Bone marrow (tissue), 2 donors: ENCODE measurements around the gene DAPK1.
"Not testable (repeated sequence)": the region's sequence is repeated elsewhere in the genome, so short reads cannot be mapped to it uniquely, and the experiment has no call there.

Experiments used
- DNase-seq, 2 donors: peaks; one replicate each; lab custom pipeline; 2025; lab: John Stamatoyannopoulos, UW

Gene DAPK1

DNA sequence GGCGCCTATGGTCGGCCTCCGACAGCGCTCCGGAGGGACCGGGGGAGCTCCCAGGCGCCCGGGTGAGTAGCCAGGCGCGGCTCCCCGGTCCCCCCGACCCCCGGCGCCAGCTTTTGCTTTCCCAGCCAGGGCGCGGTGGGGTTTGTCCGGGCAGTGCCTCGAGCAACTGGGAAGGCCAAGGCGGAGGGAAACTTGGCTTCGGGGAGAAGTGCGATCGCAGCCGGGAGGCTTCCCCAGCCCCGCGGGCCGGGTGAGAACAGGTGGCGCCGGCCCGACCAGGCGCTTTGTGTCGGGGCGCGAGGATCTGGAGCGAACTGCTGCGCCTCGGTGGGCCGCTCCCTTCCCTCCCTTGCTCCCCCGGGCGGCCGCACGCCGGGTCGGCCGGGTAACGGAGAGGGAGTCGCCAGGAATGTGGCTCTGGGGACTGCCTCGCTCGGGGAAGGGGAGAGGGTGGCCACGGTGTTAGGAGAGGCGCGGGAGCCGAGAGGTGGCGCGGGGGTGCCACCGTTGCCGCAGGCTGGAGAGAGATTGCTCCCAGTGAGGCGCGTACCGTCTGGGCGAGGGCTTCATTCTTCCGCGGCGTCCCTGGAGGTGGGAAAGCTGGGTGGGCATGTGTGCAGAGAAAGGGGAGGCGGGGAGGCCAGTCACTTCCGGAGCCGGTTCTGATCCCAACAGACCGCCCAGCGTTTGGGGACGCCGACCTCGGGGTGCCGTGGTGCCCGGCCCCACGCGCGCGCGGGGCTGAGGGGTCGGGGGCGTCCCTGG lies 561 bp downstream of the DAPK1 start:
- DNase-seq, result no peak

DNA sequence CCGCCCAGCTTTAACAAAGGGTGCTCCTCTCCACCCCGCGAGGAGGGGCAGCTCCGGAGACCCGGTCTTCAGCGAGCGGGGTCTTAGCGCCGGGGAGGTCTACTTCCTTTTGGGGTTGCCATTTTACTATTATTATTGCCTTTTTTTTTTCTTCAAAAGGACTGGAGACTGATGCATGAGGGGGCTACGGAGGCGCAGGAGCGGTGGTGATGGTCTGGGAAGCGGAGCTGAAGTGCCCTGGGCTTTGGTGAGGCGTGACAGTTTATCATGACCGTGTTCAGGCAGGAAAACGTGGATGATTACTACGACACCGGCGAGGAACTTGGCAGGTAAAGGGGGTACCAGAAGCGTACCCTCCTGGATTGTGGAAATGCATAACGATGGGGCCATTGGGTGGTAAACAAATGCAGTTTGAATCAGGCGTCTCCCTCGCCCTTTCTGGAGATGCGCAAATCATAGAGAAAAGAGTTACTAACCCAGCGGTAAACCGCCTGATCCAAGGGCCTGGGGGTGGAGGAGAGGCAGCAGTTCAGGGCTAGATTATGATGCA lies 1.2 kb downstream of the DAPK1 start:
- DNase-seq, result no peak

DNA sequence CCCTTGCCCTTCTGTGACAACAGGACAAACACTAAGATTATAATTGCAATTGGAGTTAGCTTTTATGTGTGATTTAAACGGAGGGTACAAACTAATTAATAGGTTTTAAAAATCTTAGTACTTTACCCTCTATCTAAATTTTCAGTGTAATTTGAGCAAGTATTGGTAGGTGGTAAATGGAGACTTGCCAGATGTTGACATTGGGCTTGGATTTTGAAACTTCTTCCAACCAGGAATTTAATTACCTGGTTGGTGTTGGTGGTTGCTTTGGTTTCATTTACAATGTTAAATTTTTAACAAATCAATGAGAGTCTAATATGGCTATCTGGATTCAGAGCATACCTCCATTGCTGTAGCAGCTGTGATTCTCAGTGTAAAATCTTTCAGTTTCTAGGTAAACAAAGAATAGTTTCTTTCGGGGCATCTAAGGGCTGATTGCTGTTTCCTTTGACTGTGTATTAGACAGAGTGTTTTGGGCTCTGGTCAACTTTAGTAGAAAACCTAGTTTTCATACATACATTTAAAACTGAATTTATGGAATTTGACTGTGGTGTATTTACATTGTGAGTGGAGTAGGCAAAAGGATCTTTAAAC lies 1.9 kb downstream of the DAPK1 start:
- no peak for DNase-seq

DNA sequence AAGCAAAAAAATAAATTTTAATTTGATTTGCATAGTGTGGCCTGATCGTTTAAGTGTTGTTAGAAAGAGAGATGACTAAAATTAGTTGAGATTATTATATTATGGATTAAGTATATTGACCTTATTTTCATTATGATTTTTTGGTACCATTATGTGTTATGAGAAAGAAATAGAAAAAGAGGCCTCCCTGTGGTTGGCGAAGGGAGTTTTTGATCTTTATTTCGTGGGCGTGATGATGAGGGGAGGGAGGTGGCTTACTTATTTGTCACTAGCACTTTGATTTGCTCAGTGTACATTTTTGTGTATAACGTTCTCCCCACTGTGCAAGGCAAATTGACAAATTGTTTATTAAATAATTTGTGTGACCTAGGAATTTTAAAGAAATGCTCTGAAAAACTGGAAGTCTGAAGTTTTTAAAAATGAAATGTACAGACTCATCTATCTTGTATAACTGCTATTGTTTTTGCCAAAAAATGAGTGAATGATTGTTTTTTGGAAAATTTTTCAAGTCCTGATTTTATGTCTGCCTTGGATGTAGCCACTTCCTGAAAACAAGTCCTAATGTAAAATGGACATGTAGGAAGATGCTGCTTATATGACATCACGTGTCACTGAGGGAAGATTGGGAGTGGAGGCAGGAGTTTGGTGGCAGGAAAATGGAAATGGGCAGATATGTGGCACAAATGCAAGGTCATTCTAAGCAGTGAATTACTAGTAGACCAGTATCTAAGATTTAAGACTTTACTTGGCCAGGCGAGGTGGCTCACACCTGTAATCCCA lies 3.0 kb downstream of the DAPK1 start:
- DNase-seq, result peak in 1 of 2 donors; percentile 20

DNA sequence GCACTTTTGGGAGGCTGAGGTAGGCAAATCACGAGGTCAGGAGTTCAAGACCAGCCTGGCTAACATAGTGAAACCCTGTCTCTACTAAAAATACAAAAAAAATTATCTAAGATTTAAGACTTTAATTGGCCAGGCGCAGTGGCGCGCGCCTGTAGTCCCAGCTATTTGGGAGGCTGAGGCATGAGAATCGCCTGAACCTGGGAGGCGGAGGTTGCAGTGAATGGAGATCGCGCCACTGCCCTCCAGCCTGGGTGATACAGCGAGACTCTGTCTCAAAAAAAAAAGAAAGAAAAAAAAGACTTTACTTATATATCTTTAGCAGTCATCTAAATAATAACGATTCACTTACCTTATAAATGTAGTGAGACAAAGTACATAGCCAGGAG lies 3.6 kb downstream of the DAPK1 start:
- DNase-seq, result not testable (repeated sequence)

DNA sequence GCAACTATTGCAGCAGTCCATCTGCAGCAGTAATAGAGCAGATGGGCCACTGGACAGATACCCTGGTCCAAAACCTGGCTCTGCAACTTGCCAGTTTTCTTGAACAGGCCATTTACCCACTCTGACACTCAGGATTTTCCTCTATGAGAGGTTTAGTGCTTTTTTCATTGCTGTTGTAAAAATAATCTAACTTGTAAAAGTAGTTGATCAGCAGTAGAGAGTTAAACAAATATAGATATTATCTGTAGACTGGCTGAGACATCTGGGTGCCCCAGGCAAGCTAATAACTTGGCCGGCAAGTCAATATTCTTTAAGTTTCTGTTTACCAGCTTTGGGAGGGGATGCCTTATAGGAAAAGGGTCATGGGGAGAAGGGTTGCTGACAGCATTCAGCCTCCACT lies 4.1 kb downstream of the DAPK1 start:
- no peak for DNase-seq

DNA sequence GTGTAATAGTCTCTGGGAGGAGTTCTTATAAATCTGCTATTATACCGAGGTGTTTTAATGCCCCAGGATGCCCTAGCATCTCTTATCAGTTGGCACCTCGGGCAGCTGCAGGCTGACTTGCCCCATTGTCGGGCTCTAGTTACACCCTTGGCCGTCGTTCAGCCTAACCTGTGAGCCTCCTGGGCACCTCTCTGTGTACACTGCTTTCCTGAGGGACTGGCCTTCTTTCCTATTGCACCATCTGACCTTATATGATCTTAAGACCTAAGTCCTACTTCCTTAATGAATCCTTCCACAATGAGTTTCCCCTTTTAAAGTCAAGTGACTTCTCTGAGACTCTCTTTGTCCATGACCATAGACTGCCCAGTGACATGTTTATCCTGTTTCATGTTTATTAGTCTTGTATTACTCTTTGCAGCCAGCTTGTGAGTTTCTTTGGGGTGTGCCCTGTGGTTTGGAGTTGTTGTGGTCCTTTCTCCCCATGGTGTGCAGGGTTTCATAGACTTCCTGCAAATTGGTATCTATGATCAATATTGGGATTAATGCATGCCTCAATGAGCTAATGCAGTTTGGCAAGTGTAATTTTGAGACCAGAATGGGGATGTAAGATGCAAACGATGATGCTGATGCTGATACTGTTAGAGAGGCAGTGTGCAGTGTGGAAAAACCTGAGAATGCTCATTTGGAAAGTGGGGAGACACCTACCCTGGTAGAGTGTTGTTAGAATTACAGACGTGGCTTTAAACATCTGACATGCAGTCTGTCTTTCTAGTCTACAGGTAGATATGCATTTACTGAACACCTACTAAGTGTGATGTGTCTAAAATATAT lies 4.9 kb downstream of the DAPK1 start:
- DNase-seq, result peak in 1 of 2 donors; percentile 14

DNA sequence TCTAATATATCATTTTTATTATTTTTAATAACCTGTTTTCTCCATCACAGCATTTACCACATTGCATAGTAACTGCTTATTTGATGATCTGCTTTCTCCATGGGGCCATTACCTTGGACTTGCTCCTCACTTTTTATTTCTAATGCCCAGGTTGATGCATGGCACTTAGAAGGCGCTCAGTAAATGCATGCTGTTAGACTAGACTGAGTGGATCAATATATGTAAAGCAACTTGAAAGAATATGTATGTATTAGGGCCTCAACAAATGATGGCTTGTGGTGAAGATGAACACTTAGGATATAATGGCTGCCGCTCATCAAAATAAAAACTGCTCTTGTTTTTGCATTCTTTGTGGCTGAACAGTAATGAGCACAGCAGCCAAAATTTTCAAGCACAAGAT lies 5.8 kb downstream of the DAPK1 start:
- no peak for DNase-seq

DNA sequence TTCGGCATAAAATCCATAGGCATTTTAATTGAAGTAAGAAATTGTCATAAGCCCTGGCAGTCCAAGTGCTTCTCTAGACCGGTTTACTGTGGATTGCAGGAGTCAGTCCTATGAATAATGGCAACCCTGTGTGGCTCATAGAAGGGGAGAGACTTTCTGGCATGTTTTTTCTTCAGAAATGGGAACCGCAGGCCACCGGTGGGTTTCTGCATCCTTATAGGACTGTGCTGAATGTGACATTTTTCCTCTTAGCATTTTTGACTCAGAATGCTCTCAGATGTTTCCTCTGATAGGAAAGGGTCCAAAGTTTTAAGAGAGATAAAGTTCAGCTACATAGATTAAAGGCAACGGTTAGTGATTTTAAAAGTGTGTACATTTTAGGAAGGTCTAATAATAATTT lies 6.3 kb downstream of the DAPK1 start:
- DNase-seq, result peak in 1 of 2 donors; percentile 81

DNA sequence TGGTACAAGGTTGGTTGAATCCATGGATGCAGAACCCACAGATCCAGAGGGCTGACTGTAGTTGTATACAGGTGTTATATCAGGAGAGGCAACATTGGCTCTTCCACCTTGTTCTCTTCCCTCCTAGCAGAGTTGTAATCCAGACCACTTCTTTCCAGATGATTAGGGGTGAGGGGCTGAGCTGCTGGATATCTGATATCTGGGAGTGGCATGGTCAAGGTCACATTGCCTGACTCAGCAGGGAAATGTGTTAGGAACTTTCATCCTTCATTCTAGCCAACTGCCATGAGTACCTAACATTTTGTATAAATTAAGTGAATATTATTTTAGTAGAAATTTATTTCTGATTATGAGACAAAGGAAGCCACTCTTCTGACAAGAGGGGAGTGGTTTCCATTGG lies 7.3 kb downstream of the DAPK1 start:
- DNase-seq, result no peak

DNA sequence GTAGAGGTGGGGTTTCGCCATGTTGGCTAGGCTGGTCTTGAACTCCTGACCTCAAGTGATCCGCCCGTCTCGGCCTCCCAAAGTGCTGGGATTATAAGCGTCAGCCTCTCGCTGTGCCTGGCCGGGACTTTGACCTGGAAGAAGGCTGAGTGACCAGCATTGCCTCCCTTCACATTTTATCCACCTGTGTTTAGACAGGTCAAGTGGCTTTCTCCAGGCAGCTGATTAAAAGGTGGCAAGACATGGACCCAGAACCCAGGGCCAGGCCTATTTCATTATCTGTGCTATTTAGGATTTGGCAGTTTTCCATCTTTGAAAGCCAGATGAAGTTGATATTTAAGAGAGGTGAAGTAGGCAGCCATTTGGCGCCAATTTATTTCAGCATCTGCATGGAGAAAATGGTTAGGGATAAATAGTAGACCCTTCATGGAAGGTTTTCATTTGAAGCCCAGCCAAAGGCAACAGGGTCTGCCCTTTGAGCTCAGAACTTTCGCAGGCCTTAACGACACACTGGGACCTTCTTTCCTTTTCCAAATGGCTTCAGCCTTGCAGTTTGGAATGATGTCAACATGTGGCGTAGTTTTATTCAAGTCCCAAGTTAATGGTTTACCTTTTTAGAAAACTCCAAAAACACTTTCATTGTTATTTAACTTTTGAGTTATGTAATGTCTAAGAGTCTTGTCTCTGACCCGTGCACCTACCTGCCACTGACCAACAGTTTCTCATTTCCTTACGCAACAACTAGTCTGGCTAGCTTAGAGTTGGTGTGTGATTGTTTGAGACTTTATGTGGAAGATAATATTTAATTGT lies 8.4 kb downstream of the DAPK1 start:
- DNase-seq, result no peak

DNA sequence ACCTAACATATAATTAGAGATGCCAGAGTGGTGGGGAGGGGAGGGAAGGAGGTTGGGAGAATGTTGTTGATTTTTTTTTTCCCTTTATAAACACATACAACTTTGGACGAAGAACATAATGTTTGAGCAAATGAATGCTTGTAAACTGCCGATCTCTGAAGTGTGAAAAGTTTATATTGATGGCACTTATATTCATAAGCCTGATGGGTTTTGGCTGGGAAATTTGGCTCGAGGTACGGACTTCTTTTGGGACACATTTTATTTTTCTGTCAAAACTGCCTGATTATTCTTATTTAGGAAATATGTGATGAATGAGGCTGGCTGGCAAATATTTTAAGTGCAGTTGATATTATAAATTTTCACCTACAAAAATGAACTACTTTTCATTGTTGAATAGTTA lies 9.9 kb downstream of the DAPK1 start:
- DNase-seq, result no peak

DNA sequence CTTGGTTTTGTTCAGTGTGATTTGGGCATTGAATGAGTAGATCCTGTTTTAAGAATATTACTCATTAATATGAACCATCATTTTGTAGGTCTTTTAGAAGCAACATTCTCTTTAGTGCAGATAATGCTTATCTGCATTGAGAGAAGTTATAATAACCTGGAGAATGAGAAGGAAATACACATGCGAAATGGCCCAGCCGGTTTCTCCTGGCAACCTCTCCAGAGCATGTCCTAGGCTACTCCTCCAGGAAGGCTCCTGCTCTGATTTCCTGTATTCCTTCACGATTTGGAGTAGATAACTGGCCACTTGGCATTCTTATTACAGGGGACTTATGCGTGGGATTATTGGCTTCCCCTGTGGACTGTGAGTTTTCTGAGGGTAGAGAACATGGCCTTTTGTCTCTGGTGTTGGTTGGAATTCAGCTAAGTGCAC lies 12.6 kb downstream of the DAPK1 start:
- no peak for DNase-seq

DNA sequence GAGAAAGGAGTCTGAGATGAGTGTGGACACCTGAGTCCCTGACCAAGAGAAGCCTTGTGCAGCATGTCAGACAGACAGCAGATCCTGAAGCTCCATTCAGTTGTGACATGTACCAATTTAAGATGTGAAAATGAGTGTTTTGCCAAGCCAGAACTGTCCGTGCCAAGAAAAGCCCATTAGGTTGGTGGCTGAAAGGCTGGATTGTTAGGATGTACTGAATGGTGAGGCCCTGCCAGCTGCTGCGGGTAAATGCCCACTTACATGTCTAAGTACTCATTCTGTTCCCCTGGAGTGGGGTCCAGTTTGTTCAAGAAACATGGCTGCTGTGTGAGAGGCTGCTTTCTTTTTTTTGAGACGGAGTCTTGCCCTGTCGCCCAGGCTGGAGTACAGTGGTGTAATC lies 14.6 kb downstream of the DAPK1 start:
- DNase-seq, result no peak

DNA sequence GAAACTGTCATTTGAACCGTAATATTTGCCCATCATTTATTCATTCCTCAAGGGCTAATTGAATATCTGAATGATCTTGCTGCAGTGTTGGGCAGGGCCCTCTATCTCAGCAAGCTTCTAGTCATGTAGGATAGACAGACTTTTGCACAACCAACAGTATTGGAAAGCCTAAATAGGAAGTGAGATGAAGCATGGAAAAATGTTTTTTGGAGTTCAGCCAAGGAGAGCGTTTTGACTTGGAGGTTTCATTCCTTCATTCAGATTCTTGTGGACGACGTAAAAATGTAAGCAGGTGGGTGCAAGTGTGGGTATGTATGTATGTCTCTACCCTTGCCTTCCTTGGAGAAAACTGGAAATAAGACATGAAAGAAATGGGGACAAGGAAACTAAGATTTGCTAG lies 15.5 kb downstream of the DAPK1 start:
- no peak for DNase-seq

DNA sequence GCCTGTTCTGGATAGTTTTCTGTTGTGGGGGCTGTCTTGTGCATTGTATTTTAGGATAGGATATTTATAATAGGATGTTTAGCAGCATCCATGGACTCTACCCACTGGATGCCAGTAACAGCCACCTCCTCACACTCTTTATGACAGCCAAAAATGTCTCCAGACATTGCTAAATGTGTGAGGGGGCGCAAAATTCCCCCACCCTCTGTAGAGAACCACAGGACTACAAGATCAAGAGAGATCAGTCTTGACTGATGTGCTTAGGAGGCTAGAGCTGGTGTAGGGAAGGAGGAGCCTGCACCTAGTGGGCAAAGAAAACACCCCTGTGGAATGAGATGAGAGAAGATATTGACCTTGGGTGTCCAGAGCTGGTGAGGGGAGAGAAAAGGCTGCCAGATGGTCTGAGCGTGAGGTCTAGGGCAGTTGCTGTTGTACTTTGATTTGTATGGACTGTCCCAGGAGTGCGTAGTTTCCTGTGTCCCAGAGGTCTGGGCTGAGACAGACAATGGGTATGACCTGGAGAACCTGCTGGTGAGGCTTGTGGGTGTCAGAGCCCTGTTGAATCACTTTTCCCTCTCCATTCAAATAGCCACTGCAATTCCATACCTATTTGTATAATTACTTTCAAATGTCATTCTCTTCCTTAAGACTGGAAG lies 16.3 kb downstream of the DAPK1 start:
- no peak for DNase-seq

DNA sequence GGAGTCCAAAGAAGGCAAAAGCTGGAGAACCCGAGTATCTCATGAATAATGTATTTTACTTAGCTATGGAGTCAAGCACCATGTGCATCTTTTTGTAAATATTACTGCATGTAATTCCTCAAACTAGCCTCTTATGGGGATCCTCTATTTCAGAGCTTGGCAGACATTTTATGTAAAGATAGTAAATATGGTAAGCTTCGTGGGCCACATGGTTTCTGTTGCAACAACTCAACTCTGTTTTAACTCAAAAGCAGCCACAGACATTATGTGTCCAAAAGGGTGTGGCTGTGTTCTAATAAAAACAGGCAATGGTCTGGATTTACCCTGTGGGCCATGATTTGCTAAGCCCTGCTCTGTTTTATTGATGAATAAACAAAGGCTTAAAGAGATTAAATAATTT lies 17.3 kb downstream of the DAPK1 start:
- DNase-seq, result no peak

DNA sequence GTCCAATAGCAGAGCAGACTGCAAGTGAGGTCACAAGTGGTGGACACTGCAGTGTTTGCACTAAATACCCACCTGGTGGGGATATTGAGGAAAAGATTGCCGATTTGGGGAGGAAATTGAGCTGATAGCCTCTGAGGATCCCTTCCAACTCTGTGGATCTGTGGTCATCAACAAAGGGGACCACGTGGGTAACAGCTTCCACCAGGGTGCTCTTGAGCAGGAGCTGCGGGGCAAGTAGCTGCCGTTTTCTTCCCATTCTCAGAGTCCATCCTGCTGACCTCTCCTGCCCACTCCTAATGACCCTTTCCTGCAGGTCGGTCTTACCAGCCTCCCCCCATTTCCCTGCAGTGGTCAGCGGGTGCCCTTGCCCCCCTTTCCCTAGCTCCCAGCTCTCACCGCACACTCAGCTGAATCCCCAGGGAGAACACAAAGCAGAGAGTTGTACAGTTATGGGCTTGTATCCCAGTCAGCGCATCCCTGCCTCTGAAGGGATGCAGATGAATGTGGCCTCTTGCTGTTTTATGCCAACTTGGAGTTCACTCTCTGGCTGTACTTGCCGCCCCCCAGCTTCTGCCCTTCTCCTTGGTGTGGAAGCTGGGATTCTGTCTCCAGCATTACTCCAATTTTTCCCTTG lies 18.0 kb downstream of the DAPK1 start:
- no peak for DNase-seq

DNA sequence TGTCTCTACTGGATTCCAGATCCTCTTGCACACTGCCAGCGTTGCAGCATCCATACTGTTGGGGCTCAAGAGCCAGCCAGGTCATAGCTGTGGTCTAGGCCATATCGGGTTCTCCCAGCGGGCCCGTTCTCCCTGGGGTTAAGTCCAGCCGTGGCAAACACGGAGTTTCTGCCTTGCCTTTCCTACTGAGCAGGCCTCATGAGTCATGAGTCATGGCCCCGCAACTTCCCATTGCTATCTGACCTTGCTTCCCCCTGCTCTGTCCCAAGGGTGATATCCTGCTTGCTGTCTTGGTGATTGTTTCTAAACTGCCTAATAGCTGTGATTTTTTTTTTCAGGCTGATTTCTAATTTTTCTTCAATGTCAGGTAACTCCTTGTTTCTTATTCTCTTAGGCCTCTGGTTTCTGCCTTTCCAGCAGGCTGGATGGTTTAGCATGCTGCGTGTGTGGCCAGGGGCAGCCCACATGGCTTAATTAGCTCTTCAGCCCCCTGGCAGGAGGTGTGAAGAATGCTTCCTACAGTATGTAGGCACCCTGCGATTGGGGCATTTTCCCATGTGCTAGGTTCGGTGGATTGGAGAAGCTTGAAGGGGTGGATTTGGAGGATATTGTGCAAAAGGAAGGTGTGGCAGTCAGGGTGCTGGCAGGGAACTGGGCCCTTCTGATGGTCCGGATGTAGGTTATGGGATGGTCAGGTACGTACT lies 18.7 kb downstream of the DAPK1 start:
- peak in 1 of 2 donors; percentile 50 for DNase-seq
